H9 (cell line): ENCODE measurements around the gene OSBPL10. TPM values are rescaled to one million over a fixed set of nuclear protein-coding genes. Genes with fewer than 3 reads are reported as not detected.

Source experiments
- DNase-seq: peaks from one replicate; pipeline ENCODE4 v3.0.0-alpha.2; 2017
- H2AFZ ChIP-seq: one replicate; pipeline ENCODE4 v1.6.1; 2013; ENCODE audit warnings: mild to moderate bottlenecking, low read length, control low read depth, moderate library complexity
- H2AK5ac ChIP-seq: 2 replicates; pipeline ENCODE4 v1.6.1; 2013; ENCODE audit warnings: low read length, control low read depth, mixed read lengths; ENCODE audit not compliant: insufficient read length
- H2BK120ac ChIP-seq: one replicate; pipeline ENCODE4 v1.6.1; 2013; ENCODE audit warnings: low read depth, mild to moderate bottlenecking, low read length, control low read depth, inconsistent platforms; ENCODE audit not compliant: poor library complexity, severe bottlenecking
- H2BK12ac ChIP-seq: 2 replicates; pipeline ENCODE4 v1.6.1; 2013; ENCODE audit warnings: low read length, control low read depth, mixed read lengths, low read depth; ENCODE audit not compliant: insufficient read length
- H2BK15ac ChIP-seq: 2 replicates; pipeline ENCODE4 v1.6.1; 2013; ENCODE audit warnings: low read depth, low read length, control low read depth
- H2BK20ac ChIP-seq: one replicate; pipeline ENCODE4 v1.6.1; 2013; ENCODE audit warnings: low read depth, mild to moderate bottlenecking, low read length, control low read depth, inconsistent platforms; ENCODE audit not compliant: poor library complexity, severe bottlenecking
- H2BK5ac ChIP-seq: 2 replicates; pipeline ENCODE4 v1.6.1; 2013; ENCODE audit warnings: low read length, control low read depth, mixed read lengths; ENCODE audit not compliant: insufficient read length
- H3K14ac ChIP-seq: 2 replicates; pipeline ENCODE4 v1.6.1; 2013; ENCODE audit warnings: low read length, control low read depth; ENCODE audit not compliant: insufficient read depth
- H3K18ac ChIP-seq: 2 replicates; pipeline ENCODE4 v1.6.1; 2013; ENCODE audit warnings: low read depth, mild to moderate bottlenecking, mixed read lengths, low read length, control low read depth; ENCODE audit not compliant: insufficient read length
- H3K23ac ChIP-seq: 2 replicates; pipeline ENCODE4 v1.6.1; 2013; ENCODE audit warnings: low read length, control low read depth, mixed read lengths, low read depth; ENCODE audit not compliant: insufficient read length
- H3K23me2 ChIP-seq: 2 replicates; pipeline ENCODE4 v1.6.1; 2013; ENCODE audit warnings: low read depth, mild to moderate bottlenecking, mixed read lengths, low read length, control low read depth; ENCODE audit not compliant: insufficient read length, poor library complexity, severe bottlenecking
- H3K27ac ChIP-seq: 2 replicates; pipeline ENCODE4 v1.5.1; 2013; ENCODE audit warnings: low read length, control low read depth, mixed read lengths, low read depth; ENCODE audit not compliant: insufficient read length
- H3K27me3 ChIP-seq: 2 replicates; pipeline ENCODE4 v1.6.1; 2013; ENCODE audit warnings: low read length, control low read depth, inconsistent platforms; ENCODE audit not compliant: insufficient read depth
- H3K4ac ChIP-seq: 2 replicates; pipeline ENCODE4 v1.6.1; 2013; ENCODE audit warnings: low read depth, mild to moderate bottlenecking, control low read depth, inconsistent platforms, low read length, moderate library complexity
- H3K4me1 ChIP-seq: 2 replicates; pipeline ENCODE4 v1.6.1; 2013; ENCODE audit warnings: low read length, control low read depth, inconsistent platforms; ENCODE audit not compliant: insufficient read depth
- H3K4me2 ChIP-seq: 2 replicates; pipeline ENCODE4 v1.6.1; 2013; ENCODE audit warnings: low read length, control low read depth, mixed read lengths; ENCODE audit not compliant: insufficient read length, insufficient read depth
- H3K56ac ChIP-seq: 2 replicates; pipeline ENCODE4 v1.6.1; 2013; ENCODE audit warnings: low read depth, mild to moderate bottlenecking, mixed read lengths, low read length, control low read depth; ENCODE audit not compliant: insufficient read length
- H3K79me1 ChIP-seq: 2 replicates; pipeline ENCODE4 v1.6.1; 2013; ENCODE audit warnings: low read depth, mild to moderate bottlenecking, moderate library complexity, low read length, control low read depth, inconsistent platforms; ENCODE audit not compliant: insufficient read depth, poor library complexity, severe bottlenecking
- H3K79me2 ChIP-seq: 2 replicates; pipeline ENCODE4 v1.6.1; 2013; ENCODE audit warnings: low read length, control low read depth, inconsistent platforms; ENCODE audit not compliant: insufficient read depth
- H3K9ac ChIP-seq: 2 replicates; pipeline ENCODE4 v1.6.1; 2013; ENCODE audit warnings: low read length, control low read depth, mixed read lengths; ENCODE audit not compliant: insufficient read length; ENCODE audit errors: extremely low read depth
- H3K9me3 ChIP-seq: one replicate; pipeline ENCODE4 v1.6.1; 2013; ENCODE audit warnings: low read depth, low read length, inconsistent platforms; ENCODE audit not compliant: control insufficient read depth
- H3T11ph ChIP-seq: one replicate; pipeline ENCODE4 v1.6.1; 2013; ENCODE audit warnings: mild to moderate bottlenecking, low read length, control low read depth, inconsistent platforms
- H4K20me1 ChIP-seq: one replicate; pipeline ENCODE4 v1.6.1; 2013; ENCODE audit not compliant: control insufficient read depth, insufficient read length, insufficient read depth
- H4K5ac ChIP-seq: 2 replicates; pipeline ENCODE4 v1.6.1; 2013; ENCODE audit warnings: low read depth, mild to moderate bottlenecking, mixed read lengths, low read length, control low read depth; ENCODE audit not compliant: insufficient read length
- H4K8ac ChIP-seq: replicated peaks from 2 replicates; pipeline ENCODE4 v1.6.1; 2013; ENCODE audit warnings: low read length, control low read depth, mixed read lengths, low read depth; ENCODE audit not compliant: insufficient read length
- H4K91ac ChIP-seq: 2 replicates; pipeline ENCODE4 v1.6.1; 2013; ENCODE audit warnings: low read depth, mild to moderate bottlenecking, moderate library complexity, mixed read lengths, low read length, control low read depth; ENCODE audit not compliant: insufficient read length
- H3K27ac Mint-ChIP-seq, 3 experiments: 2 replicates in 2 of 3; 3 replicates in 1 of 3; pipeline ENCODE4 v1.8.0; 2020 to 2021; ENCODE audit warnings: mixed read lengths in 3 of 3, mild to moderate bottlenecking in 1 of 3, moderate library complexity in 1 of 3
- H3K27me3 Mint-ChIP-seq: 2 replicates; pipeline ENCODE4 v1.8.0; 2021; ENCODE audit warnings: low read depth, mild to moderate bottlenecking, moderate library complexity, mixed read lengths
- H3K36me3 Mint-ChIP-seq, 3 experiments: 2 replicates in 2 of 3; 3 replicates in 1 of 3; pipeline ENCODE4 v1.8.0; 2020 to 2021; ENCODE audit warnings: low read depth in 3 of 3, mixed read lengths in 3 of 3; ENCODE audit not compliant: insufficient read depth in 1 of 3
- H3K4me1 Mint-ChIP-seq, 2 experiments: 2 replicates each; pipeline ENCODE4 v1.8.0; 2020; ENCODE audit warnings: mixed read lengths in 2 of 2
- H3K4me3 Mint-ChIP-seq, 2 experiments: 2 replicates in 1 of 2; 3 replicates in 1 of 2; pipeline ENCODE4 v1.8.0; 2020 to 2021; ENCODE audit warnings: mild to moderate bottlenecking in 2 of 2, mixed read lengths in 2 of 2, moderate library complexity in 1 of 2
- H3K9me3 Mint-ChIP-seq, 2 experiments: 2 replicates in 1 of 2; 3 replicates in 1 of 2; pipeline ENCODE4 v1.8.0; 2020; ENCODE audit warnings: mild to moderate bottlenecking in 2 of 2, mixed read lengths in 2 of 2, moderate library complexity in 1 of 2
- CTCF ChIP-seq: fragments of 200-600 bp; sonication (generic); conservative IDR thresholded peaks from 3 replicates; pipeline ENCODE4 v1.8.0; 2021; ENCODE audit warnings: antibody characterized with exemption, mild to moderate bottlenecking
- WGBS: extraction: QIAGEN DNeasy Blood & Tissue Kit; methylation state at CpG from one replicate; pipeline ENCODE4 v1.1.7; 2013; ENCODE audit warnings: missing lambda C conversion rate, low lambda C conversion rate, mixed read lengths; ENCODE audit not compliant: insufficient read length; ENCODE audit errors: extremely low coverage; 5-methylcytosine and 5-hydroxymethylcytosine counted together
- total RNA-seq: library from RNA; stranded (reverse); gene quantifications from 2 replicates; pipeline ENCODE4 v1.2.1, GENCODE V29; 2021

Gene OSBPL10
- total RNA-seq, 1 experiment from 2014 or later: 42.7 TPM

GRCh38 chr3:31911643-31912042 is 69.4 kb downstream of the OSBPL10 start:
- peaks cover 46% of the 10 kb centered on the region in 2 experiments for H3K4me1 Mint-ChIP-seq

More at GRCh38 chr3:31911643-31912042, 69.4 kb downstream of the OSBPL10 start:
- H3K18ac ChIP-seq: no peak overlapping the region
- H2AFZ ChIP-seq: no peak overlapping the region
- no peak overlapping the region for H3K27ac ChIP-seq
- 0 out of 7 replicates have a peak overlapping the region, but pooled peaks of 1 of the 3 experiments have one; percentile 55 for H3K27ac Mint-ChIP-seq
- no peak overlapping the region for H2BK12ac ChIP-seq
- H3K23me2 ChIP-seq: no peaks in the 10 kb centered on the region
- H3K9me3 ChIP-seq: no peaks in the 10 kb centered on the region
- no peak overlapping the region for H3K56ac ChIP-seq
- H3K9ac ChIP-seq: no peak overlapping the region
- H3K79me1 ChIP-seq: no peaks in the 10 kb centered on the region
- no peak overlapping the region for H2AK5ac ChIP-seq
- TF ChIP-seq CTCF: no peak
- H3K4me3 Mint-ChIP-seq: no peak overlapping the region; a peak in 1 of 5 replicates
- H4K5ac ChIP-seq: no peak overlapping the region
- peaks cover 18% of the 10 kb centered on the region; the same call in 1 of the 2 replicates for H3K79me2 ChIP-seq
- no peaks in the 10 kb centered on the region for H3K27me3 ChIP-seq
- peaks cover 6 to 11% (median 6%) of the 10 kb centered on the region in 3 experiments for H3K36me3 Mint-ChIP-seq
- peaks cover 10% of the 10 kb centered on the region; the same call in 1 of the 2 replicates for H3K4me1 ChIP-seq
- H3K9me3 Mint-ChIP-seq: no peaks in the 10 kb centered on the region
- no peak overlapping the region for H3K4me2 ChIP-seq
- H3T11ph ChIP-seq: no peak overlapping the region
- H4K91ac ChIP-seq: no peak overlapping the region
- H2BK5ac ChIP-seq: no peak overlapping the region
- H3K4ac ChIP-seq: no peak overlapping the region
- DNase-seq: no peak
- no peak overlapping the region for H4K8ac ChIP-seq
- no peak overlapping the region for H2BK120ac ChIP-seq
- no peak overlapping the region for H3K23ac ChIP-seq
- H3K14ac ChIP-seq: no peak overlapping the region
- H4K20me1 ChIP-seq: no peaks in the 10 kb centered on the region
- no CpG with 5 or more reads among the region's 3 CpGs for WGBS
- H2BK20ac ChIP-seq: no peak overlapping the region
- no peaks in the 10 kb centered on the region for H3K27me3 Mint-ChIP-seq
- no peak overlapping the region for H2BK15ac ChIP-seq
